Liver (tissue), 3 donors: ENCODE data around the gene JMJD1C.

ENCODE experiments used
- CTCF ChIP-seq: fragments of 150-350 bp; IDR thresholded peaks from 2 replicates; pipeline ENCODE4 v1.5.1; 2017; ENCODE audit warnings: improper control_type of control experiment, low read depth, low read length; ENCODE audit not compliant: missing input control
- EGR1 ChIP-seq, 2 donors: IDR thresholded peaks; 2 replicates each; pipeline ENCODE4 v1.6.1; 2016 to 2018; ENCODE audit warnings: antibody characterized with exemption in 2 of 2, low read depth in 2 of 2
- JUND ChIP-seq, 2 donors: IDR thresholded peaks; 2 replicates each; pipeline ENCODE4 v1.6.1; 2016; ENCODE audit warnings: antibody characterized with exemption in 2 of 2
- RAD21 ChIP-seq, 2 donors: IDR thresholded peaks; 2 replicates each; pipeline ENCODE4 v1.6.1; 2016; ENCODE audit warnings: antibody characterized with exemption in 2 of 2, mild to moderate bottlenecking in 2 of 2
- RXRA ChIP-seq, 2 donors: IDR thresholded peaks; 2 replicates each; pipeline ENCODE4 v1.6.1; 2017 to 2018; ENCODE audit warnings: antibody characterized with exemption in 2 of 2, mild to moderate bottlenecking in 1 of 2
- donor health status: healthy.
- donor health status: healthy.

- no peak for TF ChIP-seq CTCF
- TF ChIP-seq RAD21 (IDR thresholded peaks at IDR 0.05) = no peak
- no peak for TF ChIP-seq RXRA (IDR thresholded peaks at IDR 0.05)
- TF ChIP-seq EGR1 (IDR thresholded peaks at IDR 0.05; ENCODE audit: low read depth in 2 of 2) = no peak
- no peak for TF ChIP-seq JUND (IDR thresholded peaks at IDR 0.05)
Observed at GRCh38 chr10:63237396-63237795, 228.4 kb downstream of the JMJD1C start.
